Endothelial cell of umbilical vein (primary cell): Measurements from ENCODE around the gene UNCX. TPM values are rescaled to one million over a fixed set of nuclear protein-coding genes. Genes with fewer than 3 reads are reported as not detected.

Experiments
- BruUV-seq: library from RNA; stranded (reverse); fragments of 400-500 nt; replicated peaks from 2 replicates; lab custom pipeline; 2021; lab: Mats Ljungman, UMichigan
- CTCF ChIA-PET: fragments of 300-600, 350-600 bp; sonication (Branson Sonifier 250); formaldehyde crosslinking; loops from one replicate; lab custom pipeline; 2021; ENCODE audit warnings: antibody characterized with exemption, inconsistent platforms; lab: Charles Lee
- POLR2A ChIA-PET: fragments of 300-600, 350-600 bp; sonication (Branson Sonifier 250); formaldehyde crosslinking; loops from one replicate; lab custom pipeline; 2021; ENCODE audit warnings: antibody characterized with exemption, inconsistent platforms; lab: Charles Lee
- DNase-seq: peaks from one replicate; pipeline ENCODE4 v3.0.0-alpha.2; 2011; ENCODE audit warnings: low read depth, low spot score
- FAIRE-seq: peaks from 2 replicates; lab custom pipeline; 2011; peaks lifted over from hg19 to GRCh38; lab: Jason Lieb, UNC
- H2AFZ ChIP-seq: 2 replicates; pipeline ENCODE4 v1.6.0; 2012; ENCODE audit warnings: low read depth, low read length, control low read depth, inconsistent platforms
- H3K27ac ChIP-seq: 2 replicates; pipeline ENCODE4 v1.5.1; 2011; ENCODE audit warnings: low read depth, mild to moderate bottlenecking, control low read depth, low read length, moderate library complexity; ENCODE audit not compliant: insufficient read depth
- H3K27me3 ChIP-seq, 2 experiments: 2 replicates each; pipeline versions ENCODE4 v1.6.0 to v1.6.1; 2011; ENCODE audit warnings: low read length in 2 of 2, mixed read lengths in 1 of 2; ENCODE audit not compliant: control insufficient read depth in 2 of 2, insufficient read depth in 2 of 2
- H3K36me3 ChIP-seq, 2 experiments: 2 replicates in 1 of 2; 3 replicates in 1 of 2; pipeline ENCODE4 v1.5.1; 2011; ENCODE audit warnings: low read length in 2 of 2, mild to moderate bottlenecking in 1 of 2, moderate library complexity in 1 of 2; ENCODE audit not compliant: control insufficient read depth in 2 of 2, insufficient read depth in 2 of 2; ENCODE audit errors: extremely low read depth in 1 of 2
- H3K4me1 ChIP-seq: 3 replicates; pipeline ENCODE4 v1.5.1; 2011; ENCODE audit warnings: mild to moderate bottlenecking, low read length; ENCODE audit not compliant: control insufficient read depth, insufficient read depth; ENCODE audit errors: extremely low read depth
- H3K4me2 ChIP-seq: 2 replicates; pipeline ENCODE4 v1.6.1; 2011; ENCODE audit warnings: low read length, control low read depth, mixed read lengths; ENCODE audit not compliant: insufficient read depth
- H3K4me3 ChIP-seq, 3 experiments: fragments of 200-600 bp in 1 of 3; sonication (generic), shearing (Covaris generic) in 1 of 3; replicated peaks in 1 of 3; 2 replicates each; pipeline ENCODE4 v1.5.1; 2011 to 2016; ENCODE audit warnings: control low read depth in 3 of 3, low read length in 3 of 3, mild to moderate bottlenecking in 2 of 3, inconsistent platforms in 1 of 3, low read depth in 1 of 3, moderate library complexity in 1 of 3; ENCODE audit not compliant: insufficient read depth in 1 of 3
- H3K79me2 ChIP-seq: 2 replicates; pipeline ENCODE4 v1.6.0; 2012; ENCODE audit warnings: low read length, inconsistent platforms; ENCODE audit not compliant: control insufficient read depth, insufficient read depth
- H3K9ac ChIP-seq: replicated peaks from 2 replicates; pipeline ENCODE3; 2011; ENCODE audit warnings: low read length, control low read depth; ENCODE audit not compliant: insufficient read depth; ENCODE audit errors: extremely low read depth
- H3K9me1 ChIP-seq: replicated peaks from 3 replicates; pipeline ENCODE4 v1.6.0; 2011; ENCODE audit warnings: mild to moderate bottlenecking, low read length; ENCODE audit not compliant: control insufficient read depth, insufficient read depth; ENCODE audit errors: extremely low read depth
- H3K9me3 ChIP-seq: replicated peaks from 2 replicates; pipeline ENCODE4 v1.5.1; 2012; ENCODE audit warnings: low read length, inconsistent platforms; ENCODE audit not compliant: control insufficient read depth, insufficient read depth
- H4K20me1 ChIP-seq: replicated peaks from 2 replicates; pipeline ENCODE3; 2011; ENCODE audit warnings: mild to moderate bottlenecking, low read length; ENCODE audit not compliant: control insufficient read depth, insufficient read depth; ENCODE audit errors: extremely low read depth
- EZH2 ChIP-seq: IDR thresholded peaks from 2 replicates; pipeline ENCODE4 v1.6.1; 2012; ENCODE audit warnings: borderline replicate concordance, low read depth, mild to moderate bottlenecking, moderate library complexity, low read length, inconsistent platforms; ENCODE audit not compliant: severe bottlenecking
- FOS ChIP-seq: IDR thresholded peaks from 2 replicates; pipeline ENCODE4 v1.6.1; 2011; ENCODE audit warnings: mild to moderate bottlenecking, low read length, moderate library complexity, borderline replicate concordance; ENCODE audit not compliant: insufficient read depth
- GATA2 ChIP-seq: IDR thresholded peaks from 2 replicates; pipeline ENCODE4 v1.7.0; 2011; ENCODE audit warnings: low read depth, mild to moderate bottlenecking, moderate library complexity, mixed read lengths, low read length; ENCODE audit not compliant: insufficient read length, insufficient read depth
- JUN ChIP-seq: IDR thresholded peaks from 2 replicates; pipeline ENCODE4 v1.6.1; 2011; ENCODE audit warnings: borderline replicate concordance, low read depth; ENCODE audit not compliant: insufficient read length, insufficient read depth
- MYC ChIP-seq: IDR thresholded peaks from one replicate; pipeline ENCODE4 v1.6.1; 2011; ENCODE audit warnings: mild to moderate bottlenecking, low read depth, low read length
- POLR2A ChIP-seq: IDR thresholded peaks from 2 replicates; pipeline ENCODE4 v1.6.1; 2012; ENCODE audit warnings: low read depth, mild to moderate bottlenecking, control low read depth, low read length
- POLR2AphosphoS5 ChIP-seq: IDR thresholded peaks from 2 replicates; pipeline ENCODE4 v1.6.1; 2012; ENCODE audit warnings: low read depth, mild to moderate bottlenecking, control low read depth, low read length, moderate library complexity; ENCODE audit not compliant: insufficient read depth
- dilution Hi-C: fragments of 300-500 bp; cut with MboI; formaldehyde crosslinking; loops from one replicate; pipeline ENCODE4 v1.15.0; 2019; ENCODE audit warnings: low sequenced_read_pairs; ENCODE audit not compliant: extremely low pct_ligation_motif_present
- intact Hi-C: fragments of 100-400 bp; cut with micrococcal nuclease; formaldehyde crosslinking; loops from one replicate; pipeline ENCODE4 v1.10.0; 2022
- polyA plus RNA-seq, 4 experiments: library from polyadenylated mRNA; depleted of rRNA in 3 of 4; stranded (reverse) in 3 of 4; unstranded in 1 of 4; fragments of >200 nt; gene quantifications; 2 replicates each; pipeline versions ENCODE4 v1.2.1 to v1.2.3, GENCODE V29; 2011 to 2012; ENCODE audit warnings: missing spikeins in 1 of 4
- total RNA-seq: library from RNA; stranded (reverse); gene quantifications from 2 replicates; pipeline ENCODE4 v1.2.3, GENCODE V29; 2021
- TF ChIP-seq, protein P1 (sequence below), 2 donors: IDR thresholded peaks; 1 replicate in 1 of 2; 2 replicates in 1 of 2; pipeline ENCODE4 v1.5.1; 2011; ENCODE audit warnings: low read length in 2 of 2, mild to moderate bottlenecking in 2 of 2, moderate library complexity in 2 of 2, control low read depth in 1 of 2, inconsistent platforms in 1 of 2, low read depth in 1 of 2; ENCODE audit not compliant: insufficient read depth in 1 of 2; ENCODE audit errors: extremely low read depth in 1 of 2
- TF ChIP-seq, protein P2 (sequence below): IDR thresholded peaks from 2 replicates; pipeline ENCODE4 v1.6.1; 2011; ENCODE audit not compliant: insufficient read depth, insufficient read length

UNCX gene
- total and polyA plus RNA-seq, 2 donors (not counting 3 experiments of a cell fraction or from before 2014, with no cell fraction given): not detected

DNA sequence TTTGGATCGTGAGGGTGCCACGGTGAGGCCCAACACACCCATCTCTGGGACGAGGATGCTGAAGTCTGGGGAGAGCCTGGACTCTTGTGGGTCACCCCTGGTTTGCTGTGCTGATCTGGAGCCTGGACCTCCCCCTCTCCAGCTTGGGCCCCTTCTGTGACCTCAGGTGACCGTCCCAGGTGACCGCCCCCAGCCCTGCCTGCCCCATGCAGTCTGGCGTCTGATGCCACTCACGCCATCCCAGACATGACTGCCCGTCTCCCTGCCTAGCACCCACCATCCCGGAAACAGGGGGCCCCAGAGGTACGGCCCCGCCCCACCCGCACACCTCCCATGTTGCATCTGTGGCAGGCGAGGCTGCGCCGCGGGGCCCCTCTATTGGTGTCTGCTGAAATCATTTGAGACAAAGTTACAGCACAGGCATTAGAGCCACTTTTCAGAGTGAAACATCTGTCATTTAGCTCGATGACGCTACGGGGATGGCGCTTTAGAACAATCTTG is 21.1 kb downstream of the UNCX start:
- no peak for TF ChIP-seq FOS
- TF ChIP-seq GATA2: no peak
- no peak for TF ChIP-seq EZH2
- TF ChIP-seq MYC: no peak
- TF ChIP-seq POLR2AphosphoS5: no peak
- TF ChIP-seq JUN: no peak
- TF ChIP-seq, protein P1, sequence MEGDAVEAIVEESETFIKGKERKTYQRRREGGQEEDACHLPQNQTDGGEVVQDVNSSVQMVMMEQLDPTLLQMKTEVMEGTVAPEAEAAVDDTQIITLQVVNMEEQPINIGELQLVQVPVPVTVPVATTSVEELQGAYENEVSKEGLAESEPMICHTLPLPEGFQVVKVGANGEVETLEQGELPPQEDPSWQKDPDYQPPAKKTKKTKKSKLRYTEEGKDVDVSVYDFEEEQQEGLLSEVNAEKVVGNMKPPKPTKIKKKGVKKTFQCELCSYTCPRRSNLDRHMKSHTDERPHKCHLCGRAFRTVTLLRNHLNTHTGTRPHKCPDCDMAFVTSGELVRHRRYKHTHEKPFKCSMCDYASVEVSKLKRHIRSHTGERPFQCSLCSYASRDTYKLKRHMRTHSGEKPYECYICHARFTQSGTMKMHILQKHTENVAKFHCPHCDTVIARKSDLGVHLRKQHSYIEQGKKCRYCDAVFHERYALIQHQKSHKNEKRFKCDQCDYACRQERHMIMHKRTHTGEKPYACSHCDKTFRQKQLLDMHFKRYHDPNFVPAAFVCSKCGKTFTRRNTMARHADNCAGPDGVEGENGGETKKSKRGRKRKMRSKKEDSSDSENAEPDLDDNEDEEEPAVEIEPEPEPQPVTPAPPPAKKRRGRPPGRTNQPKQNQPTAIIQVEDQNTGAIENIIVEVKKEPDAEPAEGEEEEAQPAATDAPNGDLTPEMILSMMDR (IDR thresholded peaks at IDR 0.05; ENCODE audit: extremely low read depth in 1 of 2, insufficient read depth in 1 of 2, low read depth in 1 of 2, low read length in 2 of 2): no peak
- TF ChIP-seq, protein P2, sequence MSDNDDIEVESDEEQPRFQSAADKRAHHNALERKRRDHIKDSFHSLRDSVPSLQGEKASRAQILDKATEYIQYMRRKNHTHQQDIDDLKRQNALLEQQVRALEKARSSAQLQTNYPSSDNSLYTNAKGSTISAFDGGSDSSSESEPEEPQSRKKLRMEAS: no peak
- TF ChIP-seq POLR2A: no peak
- no peak overlapping the region for H2AFZ ChIP-seq
- FAIRE-seq (no peak), DNase-seq (no peak)
- H3K27me3 ChIP-seq: peaks cover 15 to 19% of the 10 kb centered on the region in 2 experiments
- POLR2A ChIA-PET: no interaction called here
- no peak overlapping the region for H3K4me3 ChIP-seq
- BruUV-seq: no TSS peak
- no peaks in the 10 kb centered on the region for H3K79me2 ChIP-seq
- H3K4me1 ChIP-seq: no peaks in the 10 kb centered on the region
- dilution Hi-C loops (no loop called here), intact Hi-C loops (no loop called here)
- H3K9me3 ChIP-seq: no peaks in the 10 kb centered on the region
- no peaks in the 10 kb centered on the region for H3K36me3 ChIP-seq
- CTCF ChIA-PET: interaction anchor here (1.1 to 1.3 kb wide), 2 partner anchors 11 to 29 kb away, joined by 3 read pairs; no protein-coding TSS in a partner anchor
- H3K27ac ChIP-seq: no peak overlapping the region
- no peak overlapping the region for H3K9ac ChIP-seq
- no peaks in the 10 kb centered on the region for H3K9me1 ChIP-seq
- H4K20me1 ChIP-seq: no peaks in the 10 kb centered on the region
- H3K4me2 ChIP-seq: no peak overlapping the region
